GM18502 (cell line): Measurements from ENCODE around the gene AUH.

Source experiments
- ATAC-seq: cut with Tn5 transposase; IDR thresholded peaks from one replicate; pipeline ENCODE4 v1.9.1; 2021; ENCODE audit warnings: mild to moderate bottlenecking; ENCODE audit not compliant: unreplicated experiment, poor library complexity

AUH gene

DNA sequence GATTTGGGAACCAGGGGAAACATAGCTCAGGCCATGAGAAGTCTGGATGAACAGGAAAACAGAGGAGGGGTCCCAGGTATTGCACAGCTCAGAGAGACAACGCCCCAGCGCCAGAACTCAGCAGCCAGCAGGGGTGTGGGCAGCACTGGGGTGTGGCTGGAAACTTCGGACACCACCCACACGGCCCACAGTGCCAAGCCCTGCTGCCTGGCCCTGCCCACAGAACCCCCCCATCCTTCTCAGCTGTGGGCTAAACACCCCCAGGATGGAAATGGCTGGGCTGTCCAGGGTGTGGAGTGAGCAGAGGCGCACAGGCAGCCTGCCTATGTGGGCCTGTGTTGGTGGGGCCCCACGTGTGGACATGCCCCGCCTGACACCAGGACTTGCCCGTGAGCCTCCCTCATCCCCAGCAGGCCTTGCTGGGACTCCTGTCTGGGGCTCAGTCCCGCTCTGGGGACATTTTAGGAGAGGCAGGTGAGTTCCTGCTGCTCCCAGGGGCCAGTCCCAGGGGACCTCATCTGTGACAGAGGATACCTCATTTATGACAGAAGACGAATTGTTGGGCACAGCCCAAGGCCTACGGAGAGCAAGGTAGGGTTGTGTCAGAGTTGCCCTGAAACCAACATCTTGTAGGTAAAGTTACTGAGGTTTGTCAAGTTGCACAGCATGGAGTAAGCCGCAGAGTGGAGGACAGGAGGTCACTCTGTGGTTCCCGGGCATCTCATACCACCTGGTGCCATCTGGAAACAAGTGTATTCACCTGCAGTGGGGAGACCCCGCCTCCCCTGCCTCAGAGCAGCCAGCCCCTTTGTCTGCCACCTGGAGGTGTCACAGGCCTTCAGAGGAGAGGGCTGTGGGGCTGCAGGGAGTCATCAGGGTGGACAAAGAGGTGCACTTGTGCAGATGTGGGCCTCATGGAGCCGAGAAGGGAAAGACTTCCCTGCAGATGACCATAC lies 183.2 kb downstream of the AUH start:
- ATAC-seq, result no peak

DNA sequence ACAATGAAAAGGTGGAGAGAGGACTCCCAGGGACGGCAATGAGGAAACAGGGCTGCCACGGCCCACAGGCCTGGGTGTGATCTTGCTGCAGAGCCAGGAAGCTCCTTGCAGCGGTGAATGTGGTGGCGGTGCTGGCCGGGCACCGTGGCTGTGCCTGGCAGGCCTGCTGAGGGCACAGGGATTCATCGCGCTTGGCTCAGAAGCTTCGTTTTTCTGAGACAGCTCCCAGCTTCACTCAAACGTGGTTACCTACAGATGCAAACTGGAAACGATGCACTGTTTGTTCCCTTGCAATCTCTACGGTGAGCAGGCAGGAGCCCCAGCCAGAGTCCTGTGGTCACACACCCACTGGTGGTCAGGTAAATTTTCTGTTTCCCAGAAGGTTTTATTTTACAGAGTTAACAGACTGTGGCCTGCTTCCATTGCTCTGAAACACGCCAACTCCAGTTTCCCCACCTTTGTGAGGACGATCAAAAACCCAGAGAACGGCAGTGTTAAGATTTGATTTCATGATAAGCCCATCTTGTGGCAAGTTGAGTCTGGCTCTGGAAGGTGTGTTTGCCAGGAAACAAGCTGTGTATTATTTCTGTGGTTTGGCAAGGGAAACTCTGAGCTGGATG lies 183.9 kb downstream of the AUH start:
- no peak for ATAC-seq

DNA sequence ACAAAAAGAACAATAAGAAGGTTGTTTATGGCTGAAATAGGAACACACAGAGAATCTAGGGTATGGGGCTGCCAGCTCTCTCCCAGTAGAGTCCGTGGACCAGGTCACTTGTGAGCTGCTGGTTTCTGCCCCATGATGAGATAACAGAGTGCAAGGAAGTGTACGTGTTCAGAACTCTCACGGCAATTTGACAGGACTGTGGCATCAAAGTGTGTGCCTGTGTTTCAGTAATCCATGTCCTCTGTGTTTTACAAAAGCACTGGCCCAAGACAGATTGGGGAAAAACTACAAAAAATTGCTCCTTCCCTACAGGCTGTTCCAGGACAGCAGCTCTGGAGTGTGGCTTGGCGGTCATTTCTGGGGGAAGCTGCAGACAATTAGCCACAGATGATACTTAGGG lies 184.6 kb downstream of the AUH start:
- ATAC-seq, result no peak

- no peak for ATAC-seq
Observed at GRCh38 chr9:91176426-91176825, 185.3 kb downstream of the AUH start.

GRCh38 chr9:91174772-91175171 lies 186.9 kb downstream of the AUH start:
- ATAC-seq, result no peak

GRCh38 chr9:91172329-91172728 lies 189.4 kb downstream of the AUH start:
- ATAC-seq, result no peak

DNA sequence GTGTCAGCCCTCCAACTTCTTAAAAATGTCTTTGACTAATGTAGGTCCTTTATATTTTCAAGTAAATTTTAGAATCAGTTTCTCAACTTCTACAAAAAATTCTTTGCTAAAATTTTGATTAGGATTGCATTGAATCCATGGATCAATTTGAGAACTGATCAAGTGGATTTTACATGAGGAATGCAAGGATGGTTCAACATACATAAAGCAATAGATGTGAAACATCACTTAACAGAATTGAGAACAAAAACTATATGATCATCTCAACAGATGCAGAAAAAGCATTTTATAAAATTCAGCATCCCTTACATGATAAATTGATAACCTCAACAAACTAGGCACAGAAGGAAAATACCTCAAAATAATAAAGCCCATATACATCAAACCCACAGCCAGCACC lies 190.8 kb downstream of the AUH start:
- no peak for ATAC-seq

DNA sequence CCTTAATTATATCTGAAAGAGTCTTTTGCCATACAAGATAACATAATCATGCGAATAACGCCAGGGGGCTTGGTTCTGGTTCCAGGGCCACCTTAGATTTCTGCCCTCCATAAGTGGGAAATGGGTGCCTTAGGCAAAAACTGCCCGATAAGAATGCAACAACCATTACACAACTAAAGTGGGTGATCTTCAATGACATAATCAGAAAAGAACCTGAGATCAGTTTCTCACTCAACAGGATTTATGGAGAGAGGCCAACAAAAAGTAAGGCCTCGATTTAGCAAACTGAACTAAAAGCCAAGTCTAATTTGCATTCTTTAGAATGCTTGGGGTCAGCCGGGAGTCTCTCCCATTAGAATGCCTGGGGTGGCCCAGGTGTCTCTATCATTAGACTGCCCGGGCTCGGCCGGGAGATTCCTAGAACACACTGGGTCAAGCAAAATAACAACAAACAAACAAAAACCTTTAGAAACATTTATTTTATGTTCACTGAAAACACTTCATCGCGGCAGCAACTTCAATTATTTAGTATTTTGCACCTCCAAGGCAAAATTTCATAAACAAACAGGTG lies 194.8 kb downstream of the AUH start:
- no peak for ATAC-seq

GRCh38 chr9:91164724-91165520 lies 196.8 kb downstream of the AUH start:
- no peak for ATAC-seq
